ENCODE data around the gene OVOL3. TPM values are rescaled to one million over a fixed set of nuclear protein-coding genes. Genes with fewer than 3 reads are reported as not detected.
A peak's percentile ranks its signal among the peaks of the same experiment; 100 is the strongest.

OVOL3 gene
- total RNA-seq, 1 donor from 2014 or later: not detected

DNA sequence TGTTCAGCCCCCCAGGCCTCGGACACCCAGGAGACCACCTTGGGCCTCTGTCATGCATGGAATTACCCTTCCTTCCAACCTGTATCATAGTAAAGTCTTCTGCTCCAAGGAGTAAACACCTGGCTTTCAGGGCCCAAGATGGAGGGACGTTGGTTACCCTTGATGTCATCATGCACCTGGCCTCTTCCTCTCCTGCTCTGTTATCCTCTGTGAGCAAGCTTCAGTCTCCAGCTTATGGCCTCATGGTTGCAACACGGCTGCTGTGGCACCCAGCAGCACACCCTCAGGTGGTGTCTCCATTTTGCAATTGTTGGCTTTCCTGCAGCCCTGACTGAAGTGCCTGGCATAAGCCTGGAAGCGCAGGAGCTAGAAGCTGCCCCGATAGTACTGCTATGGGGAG lies 4.0 kb upstream of the OVOL3 start:
- no peaks in the 10 kb centered on the region for H3K4me1 Mint-ChIP-seq (ENCODE audit: low read depth)
- H3K9me3 Mint-ChIP-seq (ENCODE audit: low read depth): no peaks in the 10 kb centered on the region
- peaks cover 3% of the 10 kb centered on the region for H3K36me3 Mint-ChIP-seq (ENCODE audit: low read depth)
- TF ChIP-seq, protein P1, sequence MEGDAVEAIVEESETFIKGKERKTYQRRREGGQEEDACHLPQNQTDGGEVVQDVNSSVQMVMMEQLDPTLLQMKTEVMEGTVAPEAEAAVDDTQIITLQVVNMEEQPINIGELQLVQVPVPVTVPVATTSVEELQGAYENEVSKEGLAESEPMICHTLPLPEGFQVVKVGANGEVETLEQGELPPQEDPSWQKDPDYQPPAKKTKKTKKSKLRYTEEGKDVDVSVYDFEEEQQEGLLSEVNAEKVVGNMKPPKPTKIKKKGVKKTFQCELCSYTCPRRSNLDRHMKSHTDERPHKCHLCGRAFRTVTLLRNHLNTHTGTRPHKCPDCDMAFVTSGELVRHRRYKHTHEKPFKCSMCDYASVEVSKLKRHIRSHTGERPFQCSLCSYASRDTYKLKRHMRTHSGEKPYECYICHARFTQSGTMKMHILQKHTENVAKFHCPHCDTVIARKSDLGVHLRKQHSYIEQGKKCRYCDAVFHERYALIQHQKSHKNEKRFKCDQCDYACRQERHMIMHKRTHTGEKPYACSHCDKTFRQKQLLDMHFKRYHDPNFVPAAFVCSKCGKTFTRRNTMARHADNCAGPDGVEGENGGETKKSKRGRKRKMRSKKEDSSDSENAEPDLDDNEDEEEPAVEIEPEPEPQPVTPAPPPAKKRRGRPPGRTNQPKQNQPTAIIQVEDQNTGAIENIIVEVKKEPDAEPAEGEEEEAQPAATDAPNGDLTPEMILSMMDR (IDR thresholded peaks at IDR 0.05): no peak
- DNase-seq (ENCODE audit: low spot score): no peak
- no peak overlapping the region for H3K27ac Mint-ChIP-seq (ENCODE audit: unreplicated experiment)
- no peak overlapping the region for H3K4me3 Mint-ChIP-seq (ENCODE audit: unreplicated experiment)
- no peaks in the 10 kb centered on the region for H3K27me3 Mint-ChIP-seq (ENCODE audit: low read depth)

DNA sequence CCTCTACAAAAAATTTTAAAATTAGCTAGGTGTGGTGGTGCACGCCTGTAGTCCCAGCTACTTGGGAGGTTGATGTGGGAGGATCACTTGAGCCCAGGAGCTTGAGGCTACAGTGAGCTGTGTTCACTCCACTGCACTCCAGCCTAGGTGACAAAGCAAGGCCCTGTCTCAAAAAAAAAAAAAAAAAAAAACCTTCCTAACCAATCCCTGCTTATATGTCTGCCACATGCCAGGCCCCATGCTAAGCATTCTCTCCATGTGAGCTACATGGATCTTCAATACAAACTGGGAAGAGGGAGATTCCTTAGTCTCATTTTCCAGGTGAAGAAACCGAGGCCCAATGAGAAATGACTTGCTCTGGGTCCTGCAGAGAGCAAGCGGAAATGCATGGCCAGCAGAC lies 2.3 kb upstream of the OVOL3 start:
- no peaks in the 10 kb centered on the region for H3K27me3 Mint-ChIP-seq (ENCODE audit: low read depth)
- H3K27ac Mint-ChIP-seq (ENCODE audit: unreplicated experiment): no peak overlapping the region
- H3K36me3 Mint-ChIP-seq (ENCODE audit: low read depth): peaks cover 5% of the 10 kb centered on the region
- H3K4me1 Mint-ChIP-seq (ENCODE audit: low read depth): peaks cover 7% of the 10 kb centered on the region
- no peaks in the 10 kb centered on the region for H3K9me3 Mint-ChIP-seq (ENCODE audit: low read depth)
- TF ChIP-seq, protein P1 (IDR thresholded peaks at IDR 0.05): no peak
- no peak overlapping the region for H3K4me3 Mint-ChIP-seq (ENCODE audit: unreplicated experiment)
- DNase-seq (ENCODE audit: low spot score): no peak

DNA sequence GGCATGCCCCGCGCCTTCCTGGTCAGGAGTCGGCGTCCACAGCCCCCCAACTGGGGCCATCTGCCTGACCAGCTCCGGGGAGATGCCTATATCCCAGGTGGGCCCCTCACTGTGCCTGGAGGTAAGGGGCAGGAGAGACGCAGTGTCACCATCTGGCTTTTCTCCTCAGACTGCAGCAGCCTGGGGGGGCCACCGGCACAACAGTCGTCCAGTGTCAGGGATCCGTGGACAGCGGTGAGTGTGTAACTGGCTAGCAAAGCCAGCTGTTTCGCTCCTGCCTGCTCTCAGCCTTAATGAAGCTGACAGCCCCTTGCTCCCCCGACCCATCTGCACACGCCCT lies 227 bp downstream of the OVOL3 start:
- TF ChIP-seq, protein P1 (IDR thresholded peaks at IDR 0.05): no peak
- no peaks in the 10 kb centered on the region for H3K9me3 Mint-ChIP-seq (ENCODE audit: low read depth)
- no peak overlapping the region for H3K4me3 Mint-ChIP-seq (ENCODE audit: unreplicated experiment)
- DNase-seq (ENCODE audit: low spot score): no peak
- peaks cover 6% of the 10 kb centered on the region for H3K36me3 Mint-ChIP-seq (ENCODE audit: low read depth)
- peaks cover 19% of the 10 kb centered on the region for H3K4me1 Mint-ChIP-seq (ENCODE audit: low read depth)
- no peak overlapping the region for H3K27ac Mint-ChIP-seq (ENCODE audit: unreplicated experiment)
- H3K27me3 Mint-ChIP-seq (ENCODE audit: low read depth): no peaks in the 10 kb centered on the region

DNA sequence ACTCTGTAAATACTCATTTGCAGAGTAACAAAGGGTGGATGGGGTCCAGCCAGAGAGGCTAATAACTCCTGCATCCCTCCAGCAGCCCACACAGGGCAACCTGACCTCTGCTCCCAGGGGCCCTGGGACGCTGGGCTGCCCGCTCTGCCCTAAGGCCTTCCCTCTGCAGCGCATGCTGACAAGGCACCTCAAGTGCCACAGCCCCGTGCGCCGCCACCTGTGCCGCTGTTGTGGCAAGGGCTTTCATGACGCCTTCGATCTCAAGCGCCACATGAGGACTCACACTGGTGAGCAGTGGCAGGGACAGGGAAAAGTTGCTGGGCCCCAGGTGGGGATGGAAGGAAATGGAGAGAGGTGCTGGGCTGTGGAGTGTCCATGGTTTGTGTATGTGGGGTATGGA lies 1.7 kb downstream of the OVOL3 start:
- H3K27ac Mint-ChIP-seq (ENCODE audit: unreplicated experiment): no peak overlapping the region
- no peaks in the 10 kb centered on the region for H3K9me3 Mint-ChIP-seq (ENCODE audit: low read depth)

DNA sequence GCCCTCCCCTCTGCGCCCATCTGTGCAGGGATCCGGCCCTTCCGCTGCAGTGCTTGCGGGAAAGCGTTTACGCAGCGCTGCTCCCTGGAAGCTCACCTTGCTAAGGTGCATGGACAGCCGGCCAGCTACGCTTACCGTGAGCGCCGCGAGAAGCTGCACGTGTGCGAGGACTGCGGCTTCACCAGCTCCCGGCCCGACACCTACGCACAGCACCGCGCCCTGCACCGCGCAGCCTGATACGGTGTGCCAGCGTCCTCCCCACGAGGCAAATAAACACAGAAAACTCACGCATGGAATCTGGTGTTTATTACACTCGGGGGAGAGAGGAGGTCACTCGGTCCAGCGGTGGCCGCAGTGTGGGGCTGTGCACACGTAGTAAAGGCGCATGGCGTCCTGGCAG lies 2.5 kb downstream of the OVOL3 start:
- H3K27ac Mint-ChIP-seq (ENCODE audit: unreplicated experiment): no peak overlapping the region
- no peak for DNase-seq (ENCODE audit: low spot score)
- H3K4me1 Mint-ChIP-seq (ENCODE audit: low read depth): peaks cover 32% of the 10 kb centered on the region
- H3K27me3 Mint-ChIP-seq (ENCODE audit: low read depth): no peaks in the 10 kb centered on the region
- no peaks in the 10 kb centered on the region for H3K9me3 Mint-ChIP-seq (ENCODE audit: low read depth)
- H3K36me3 Mint-ChIP-seq (ENCODE audit: low read depth): peaks cover 15% of the 10 kb centered on the region
- peak overlapping the region; percentile 97 for H3K4me3 Mint-ChIP-seq (ENCODE audit: unreplicated experiment)
- TF ChIP-seq, protein P1 (IDR thresholded peaks at IDR 0.05): no peak

More for the DNA sequence above, 1.7 kb downstream of the OVOL3 start:
- H3K4me1 Mint-ChIP-seq (ENCODE audit: low read depth): peaks cover 27% of the 10 kb centered on the region
- H3K27me3 Mint-ChIP-seq (ENCODE audit: low read depth): no peaks in the 10 kb centered on the region
- peak overlapping the region; percentile 62 for H3K4me3 Mint-ChIP-seq (ENCODE audit: unreplicated experiment)
- TF ChIP-seq, protein P1 (IDR thresholded peaks at IDR 0.05): no peak
- DNase-seq (ENCODE audit: low spot score): no peak
- H3K36me3 Mint-ChIP-seq (ENCODE audit: low read depth): peaks cover 10% of the 10 kb centered on the region

Data from chondrocyte (in vitro differentiated cells).